Neural cell (in vitro differentiated cells): ENCODE results near the gene ISCU. TPM values are rescaled to one million over a fixed set of nuclear protein-coding genes. Genes with fewer than 3 reads are reported as not detected.

Experiments used
- H2AFZ ChIP-seq: fragments of 200-600, 300-800 bp; sonication (generic), shearing (Covaris generic); 2 replicates; pipeline ENCODE4 v1.6.0; 2014; ENCODE audit warnings: low read depth, mild to moderate bottlenecking, antibody characterized with exemption, low read length, moderate library complexity
- H3F3A ChIP-seq: fragments of 200-600 bp; shearing (Covaris generic); 2 replicates; pipeline ENCODE4 v1.6.1; 2016; ENCODE audit warnings: mild to moderate bottlenecking, moderate library complexity, mixed read lengths, antibody characterized with exemption, low read length; ENCODE audit not compliant: insufficient read depth, poor library complexity, severe bottlenecking
- H3K27ac ChIP-seq: fragments of 200-600, 300-800 bp; sonication (generic), shearing (Covaris generic); 2 replicates; pipeline ENCODE4 v1.5.1; 2014; ENCODE audit warnings: mild to moderate bottlenecking, low read length, moderate library complexity
- H3K27me3 ChIP-seq: fragments of 300-800, 200-600 bp; sonication (generic), shearing (Covaris generic); 2 replicates; pipeline ENCODE4 v1.6.0; 2014; ENCODE audit warnings: mild to moderate bottlenecking, low read depth, low read length, moderate library complexity; ENCODE audit not compliant: insufficient read depth
- H3K36me3 ChIP-seq: fragments of 300-800, 200-600 bp; sonication (generic), shearing (Covaris generic); 2 replicates; pipeline ENCODE4 v1.5.1; 2014; ENCODE audit warnings: mild to moderate bottlenecking, antibody characterized with exemption, low read length, moderate library complexity; ENCODE audit not compliant: insufficient read depth
- H3K4me2 ChIP-seq: fragments of 300-800, 200-600 bp; sonication (generic), shearing (Covaris generic); 2 replicates; pipeline ENCODE4 v1.6.0; 2014; ENCODE audit warnings: mild to moderate bottlenecking, low read length
- H3K4me3 ChIP-seq: fragments of 300-800, 200-600 bp; sonication (generic), shearing (Covaris generic); 2 replicates; pipeline ENCODE4 v1.5.1; 2014; ENCODE audit warnings: mild to moderate bottlenecking, low read length, moderate library complexity
- H3K79me2 ChIP-seq: fragments of 200-600 bp; shearing (Covaris generic); replicated peaks from 2 replicates; pipeline ENCODE4 v1.6.0; 2014; ENCODE audit warnings: mild to moderate bottlenecking, low read length, moderate library complexity; ENCODE audit not compliant: insufficient read depth
- H3K9ac ChIP-seq: fragments of 300-800, 200-600 bp; sonication (generic), shearing (Covaris generic); 2 replicates; pipeline ENCODE4 v1.6.1; 2016; ENCODE audit warnings: mild to moderate bottlenecking, low read length, mixed read lengths
- H3K9me2 ChIP-seq: fragments of 200-600 bp; shearing (Covaris generic); 2 replicates; pipeline ENCODE4 v1.6.1; 2016; ENCODE audit warnings: mild to moderate bottlenecking, low read length, mixed read lengths; ENCODE audit not compliant: insufficient read depth
- H3K9me3 ChIP-seq: fragments of 200-600, 300-800 bp; sonication (generic), shearing (Covaris generic); 2 replicates; pipeline ENCODE4 v1.6.1; 2016; ENCODE audit warnings: mild to moderate bottlenecking, mixed run types, low read length, moderate library complexity, mixed read lengths
- H4K20me1 ChIP-seq: fragments of 200-600 bp; shearing (Covaris generic); 2 replicates; pipeline ENCODE4 v1.6.1; 2016; ENCODE audit warnings: mild to moderate bottlenecking, mixed run types; ENCODE audit not compliant: insufficient read depth
- EP300 ChIP-seq: fragments of 450-650 bp; conservative IDR thresholded peaks from 2 replicates; pipeline ENCODE4 v1.6.1; 2014; ENCODE audit warnings: antibody characterized with exemption, mild to moderate bottlenecking, moderate library complexity; ENCODE audit not compliant: poor library complexity, severe bottlenecking
- EZH2 ChIP-seq: fragments of 200-600, 300-800 bp; shearing (Covaris generic), sonication (generic); IDR thresholded peaks from 2 replicates; pipeline ENCODE4 v1.6.1; 2014; ENCODE audit warnings: antibody characterized with exemption, low read length, borderline replicate concordance, mild to moderate bottlenecking; ENCODE audit not compliant: insufficient read depth, poor library complexity, severe bottlenecking
- MXI1 ChIP-seq: fragments of 450-650 bp; conservative IDR thresholded peaks from 2 replicates; pipeline ENCODE4 v1.6.1; 2014; ENCODE audit warnings: antibody characterized with exemption, mild to moderate bottlenecking; ENCODE audit not compliant: poor library complexity, severe bottlenecking
- POLR2AphosphoS5 ChIP-seq: IDR thresholded peaks from 2 replicates; pipeline ENCODE4 v1.6.1; 2012
- RAD21 ChIP-seq: fragments of 450-650 bp; conservative IDR thresholded peaks from 2 replicates; pipeline ENCODE4 v1.6.1; 2014; ENCODE audit warnings: antibody characterized with exemption, mild to moderate bottlenecking, moderate library complexity
- REST ChIP-seq: IDR thresholded peaks from 2 replicates; pipeline ENCODE4 v1.6.1; 2012; ENCODE audit warnings: borderline replicate concordance
- SMC3 ChIP-seq: fragments of 450-650 bp; conservative IDR thresholded peaks from 2 replicates; pipeline ENCODE4 v1.6.1; 2014; ENCODE audit warnings: antibody characterized with exemption, mild to moderate bottlenecking, moderate library complexity; ENCODE audit not compliant: poor library complexity
- TAF1 ChIP-seq: IDR thresholded peaks from 2 replicates; pipeline ENCODE4 v1.6.1; 2012; ENCODE audit warnings: low read depth
- polyA plus RNA-seq: library from polyadenylated mRNA; depleted of rRNA; stranded (reverse); fragments of >200 nt; gene quantifications from 2 replicates; pipeline ENCODE4 v1.2.3, GENCODE V29; 2014
- TF ChIP-seq, protein P1 (sequence below): fragments of 450-650 bp; IDR thresholded peaks from 2 replicates; pipeline ENCODE4 v1.5.1; 2014; ENCODE audit warnings: antibody characterized with exemption, mild to moderate bottlenecking, moderate library complexity; ENCODE audit not compliant: poor library complexity, severe bottlenecking

Gene ISCU
- polyA plus RNA-seq, 1 donor from 2014 or later: 164 TPM

- Histone ChIP-seq H3K9ac (no peak overlapping the region), H3K9me2 (no peaks in the 10 kb centered on the region), H3K36me3 (peaks cover 3% of the 10 kb centered on the region), H2AFZ (no peak overlapping the region), H3F3A (peaks cover 3% of the 10 kb centered on the region), H3K4me2 (no peak overlapping the region), H4K20me1 (no peaks in the 10 kb centered on the region), H3K79me2 (peaks cover 10% of the 10 kb centered on the region), H3K27me3 (no peaks in the 10 kb centered on the region), H3K27ac (no peak overlapping the region), H3K9me3 (no peaks in the 10 kb centered on the region), H3K4me3 (no peak overlapping the region)
- TF ChIP-seq MXI1: no peak
- TF ChIP-seq REST: no peak
- TF ChIP-seq TAF1: no peak
- TF ChIP-seq EZH2: no peak
- TF ChIP-seq, protein P1, sequence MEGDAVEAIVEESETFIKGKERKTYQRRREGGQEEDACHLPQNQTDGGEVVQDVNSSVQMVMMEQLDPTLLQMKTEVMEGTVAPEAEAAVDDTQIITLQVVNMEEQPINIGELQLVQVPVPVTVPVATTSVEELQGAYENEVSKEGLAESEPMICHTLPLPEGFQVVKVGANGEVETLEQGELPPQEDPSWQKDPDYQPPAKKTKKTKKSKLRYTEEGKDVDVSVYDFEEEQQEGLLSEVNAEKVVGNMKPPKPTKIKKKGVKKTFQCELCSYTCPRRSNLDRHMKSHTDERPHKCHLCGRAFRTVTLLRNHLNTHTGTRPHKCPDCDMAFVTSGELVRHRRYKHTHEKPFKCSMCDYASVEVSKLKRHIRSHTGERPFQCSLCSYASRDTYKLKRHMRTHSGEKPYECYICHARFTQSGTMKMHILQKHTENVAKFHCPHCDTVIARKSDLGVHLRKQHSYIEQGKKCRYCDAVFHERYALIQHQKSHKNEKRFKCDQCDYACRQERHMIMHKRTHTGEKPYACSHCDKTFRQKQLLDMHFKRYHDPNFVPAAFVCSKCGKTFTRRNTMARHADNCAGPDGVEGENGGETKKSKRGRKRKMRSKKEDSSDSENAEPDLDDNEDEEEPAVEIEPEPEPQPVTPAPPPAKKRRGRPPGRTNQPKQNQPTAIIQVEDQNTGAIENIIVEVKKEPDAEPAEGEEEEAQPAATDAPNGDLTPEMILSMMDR: no peak
- TF ChIP-seq RAD21: no peak
- no peak for TF ChIP-seq SMC3
- no peak for TF ChIP-seq EP300
- no peak for TF ChIP-seq POLR2AphosphoS5
Measured at GRCh38 chr12:108566452-108566851, 4.1 kb downstream of the ISCU start.

DNA sequence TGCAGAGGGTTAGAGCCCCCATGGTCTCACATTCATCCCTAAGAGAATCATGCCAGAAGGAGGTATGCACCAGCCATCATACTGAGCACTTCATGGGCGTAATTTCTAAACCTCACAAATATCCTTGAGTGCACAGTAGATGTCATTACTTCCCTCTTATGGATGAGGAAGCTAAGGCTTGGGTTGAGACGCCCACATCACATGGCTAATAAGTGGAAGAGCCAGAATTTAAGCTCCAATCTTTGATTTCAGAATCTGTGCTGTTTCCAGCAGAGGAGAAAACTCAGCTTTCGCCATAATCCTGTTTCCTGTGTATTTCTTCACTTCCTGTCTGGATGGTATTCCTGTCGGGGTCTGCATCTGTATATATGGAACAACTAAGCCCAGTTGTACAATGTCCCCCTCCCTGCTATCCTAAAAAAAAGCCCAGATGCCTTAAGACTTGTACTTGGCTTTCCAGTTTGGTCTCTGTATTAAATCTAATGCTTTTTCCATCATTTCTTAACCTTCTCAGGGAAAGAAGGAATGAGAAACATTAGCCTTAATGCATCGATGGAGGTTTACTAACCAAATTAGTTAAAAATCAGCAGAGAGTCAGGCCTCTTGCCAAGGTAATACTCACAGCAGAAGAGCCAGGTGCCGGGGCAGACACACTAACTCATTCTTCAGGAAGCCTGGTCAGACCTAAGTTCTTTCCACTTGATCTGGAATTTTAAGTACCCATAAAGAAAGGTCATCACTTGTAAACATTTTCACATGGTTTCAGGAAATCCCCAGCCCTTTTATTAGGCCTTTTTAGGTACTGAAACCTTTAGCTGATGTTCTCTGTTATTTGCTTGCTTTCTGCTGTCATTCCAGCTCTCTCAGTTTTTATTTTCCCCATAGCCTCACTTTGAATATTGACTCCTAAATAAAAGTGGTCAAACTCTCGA, 5.3 kb downstream of the ISCU start:
- H3K27ac ChIP-seq: no peak overlapping the region
- peaks cover 3% of the 10 kb centered on the region for H3K36me3 ChIP-seq
- H3K79me2 ChIP-seq: peaks cover 10% of the 10 kb centered on the region
- H4K20me1 ChIP-seq: no peaks in the 10 kb centered on the region
- no peaks in the 10 kb centered on the region for H3K27me3 ChIP-seq
- H3K9me3 ChIP-seq: no peaks in the 10 kb centered on the region
- TF ChIP-seq REST (no peak), SMC3 (no peak), EZH2 (no peak), EP300 (no peak), POLR2AphosphoS5 (no peak), MXI1 (no peak)
- TF ChIP-seq, protein P1: no peak
- H2AFZ ChIP-seq: no peak overlapping the region
- H3K9me2 ChIP-seq: no peaks in the 10 kb centered on the region
- H3K9ac ChIP-seq: no peak overlapping the region
- H3F3A ChIP-seq: no peaks in the 10 kb centered on the region
- no peak overlapping the region for H3K4me2 ChIP-seq
- H3K4me3 ChIP-seq: no peak overlapping the region
